GM20431 (cell line): ENCODE results near the gene SERPINI1.

Experiments used
- in situ Hi-C: fragments of 300-500 bp; cut with MseI, MboI; formaldehyde crosslinking; loops from one replicate; pipeline ENCODE4 v1.15.0; 2020; ENCODE audit warnings: low sequenced_read_pairs; ENCODE audit not compliant: unreplicated experiment

The SERPINI1 gene

DNA sequence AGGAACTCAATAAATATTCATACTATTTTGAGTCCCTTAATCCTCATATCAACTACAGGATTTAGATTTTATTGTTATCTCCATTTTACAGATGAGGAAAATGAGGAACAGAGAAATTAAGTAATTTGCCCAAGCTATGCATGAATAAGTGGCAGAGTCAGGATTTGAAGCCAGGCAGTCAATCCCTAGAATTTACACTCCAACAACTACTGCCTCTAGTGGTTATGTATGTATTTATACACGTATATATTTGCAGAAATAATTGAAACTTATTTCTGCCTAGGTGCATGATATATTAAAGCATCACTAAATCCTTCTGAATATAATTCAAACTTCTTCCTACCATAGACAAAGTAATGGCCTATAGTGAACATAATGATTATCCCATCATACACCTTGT lies 137.4 kb downstream of the SERPINI1 start:
- in situ Hi-C loops, result no loop called here

DNA sequence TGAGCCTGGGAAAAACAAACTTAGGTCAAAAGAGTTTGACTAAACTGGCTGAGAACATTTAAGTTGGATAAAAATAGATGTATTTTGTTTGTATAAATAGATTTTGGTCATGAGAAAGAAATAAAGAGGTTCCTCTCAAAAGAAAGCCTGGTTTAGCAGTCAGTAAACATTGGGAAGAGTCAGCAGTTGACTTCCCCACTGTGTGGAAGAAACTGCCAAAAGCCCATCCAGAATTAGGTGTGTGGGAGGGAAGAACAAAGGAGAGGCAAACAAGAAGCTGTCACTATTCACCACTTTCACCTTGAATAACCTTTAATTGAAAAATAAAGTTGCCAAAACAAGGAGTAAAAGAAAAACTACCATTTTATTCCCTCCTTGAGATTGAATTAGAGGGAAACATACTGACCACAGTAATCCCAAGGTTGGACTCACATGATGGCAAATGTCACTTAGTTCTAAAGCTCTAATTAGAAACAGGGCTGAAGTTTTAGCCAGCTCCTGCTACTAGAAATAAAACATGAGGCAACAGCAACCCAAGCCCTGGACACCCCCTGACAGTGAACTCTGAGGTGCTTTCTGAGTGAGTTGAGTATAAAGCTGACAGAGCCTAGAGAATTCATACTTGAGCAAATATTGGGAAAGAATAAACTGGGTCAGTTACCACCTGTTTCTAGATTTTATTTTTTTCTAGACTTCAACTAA lies 139.3 kb downstream of the SERPINI1 start:
- in situ Hi-C loops, result loop anchor here (25.0 kb wide), 1 partner anchor 488 kb away; the partner anchor contains the start of gene ZBBX
